GM20000 (cell line): ENCODE data around the gene MUC12.
A peak's percentile ranks its signal among the peaks of the same experiment; 100 is the strongest.
"Not testable (repeated sequence)": the region's sequence is repeated elsewhere in the genome, so short reads cannot be mapped to it uniquely, and the experiment has no call there.

ENCODE experiments used
- DNase-seq: peaks from one replicate; pipeline ENCODE4 v3.0.0; 2012; ENCODE audit warnings: low spot score
- TF ChIP-seq, protein P1 (sequence below): IDR thresholded peaks from 2 replicates; pipeline ENCODE4 v1.5.1; 2012; ENCODE audit warnings: mild to moderate bottlenecking, control low read depth; ENCODE audit errors: extremely low read depth, missing control alignments

MUC12 gene

DNA sequence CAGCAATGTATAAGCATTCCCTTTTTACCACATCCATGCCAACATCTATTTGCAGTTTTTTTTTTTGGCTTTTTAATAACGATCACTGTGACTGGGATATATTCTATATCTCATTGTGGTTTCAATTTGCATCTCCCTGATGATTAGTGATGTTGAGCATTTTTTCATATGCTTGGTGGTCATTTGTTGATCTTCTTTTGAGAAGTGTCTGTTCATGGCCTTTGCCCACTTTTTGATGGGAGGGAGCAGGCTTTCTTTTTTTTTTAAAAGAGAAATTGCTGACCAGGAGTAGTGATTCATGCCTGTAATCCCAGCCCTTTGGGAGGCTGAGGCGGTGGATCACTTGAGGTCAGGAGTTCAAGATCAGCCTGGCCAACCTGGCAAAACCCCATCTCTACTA, 54.5 kb downstream of the MUC12 start:
- TF ChIP-seq, protein P1, sequence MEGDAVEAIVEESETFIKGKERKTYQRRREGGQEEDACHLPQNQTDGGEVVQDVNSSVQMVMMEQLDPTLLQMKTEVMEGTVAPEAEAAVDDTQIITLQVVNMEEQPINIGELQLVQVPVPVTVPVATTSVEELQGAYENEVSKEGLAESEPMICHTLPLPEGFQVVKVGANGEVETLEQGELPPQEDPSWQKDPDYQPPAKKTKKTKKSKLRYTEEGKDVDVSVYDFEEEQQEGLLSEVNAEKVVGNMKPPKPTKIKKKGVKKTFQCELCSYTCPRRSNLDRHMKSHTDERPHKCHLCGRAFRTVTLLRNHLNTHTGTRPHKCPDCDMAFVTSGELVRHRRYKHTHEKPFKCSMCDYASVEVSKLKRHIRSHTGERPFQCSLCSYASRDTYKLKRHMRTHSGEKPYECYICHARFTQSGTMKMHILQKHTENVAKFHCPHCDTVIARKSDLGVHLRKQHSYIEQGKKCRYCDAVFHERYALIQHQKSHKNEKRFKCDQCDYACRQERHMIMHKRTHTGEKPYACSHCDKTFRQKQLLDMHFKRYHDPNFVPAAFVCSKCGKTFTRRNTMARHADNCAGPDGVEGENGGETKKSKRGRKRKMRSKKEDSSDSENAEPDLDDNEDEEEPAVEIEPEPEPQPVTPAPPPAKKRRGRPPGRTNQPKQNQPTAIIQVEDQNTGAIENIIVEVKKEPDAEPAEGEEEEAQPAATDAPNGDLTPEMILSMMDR: no peak
- no peak for DNase-seq

DNA sequence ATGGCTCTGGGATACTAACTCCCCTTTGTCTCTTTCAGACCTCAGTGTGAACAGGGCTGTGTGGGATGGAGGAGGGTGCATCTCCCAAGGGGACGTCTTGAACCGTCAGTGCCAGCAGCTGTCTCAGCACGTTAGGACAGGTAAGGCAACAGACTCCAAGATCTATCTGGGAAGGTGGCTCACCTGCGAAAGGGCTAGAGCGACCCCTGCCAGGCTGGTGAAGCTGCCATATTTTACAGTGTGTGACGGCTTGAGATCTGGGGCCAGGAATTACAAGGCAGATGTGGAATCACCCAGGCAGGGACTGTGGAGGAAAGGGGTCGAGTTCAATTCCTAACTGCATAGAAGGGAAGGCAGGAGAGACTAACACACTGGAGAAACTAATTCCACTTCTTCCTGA, 61.7 kb downstream of the MUC12 start:
- no peak for DNase-seq
- TF ChIP-seq, protein P1: no peak

DNA sequence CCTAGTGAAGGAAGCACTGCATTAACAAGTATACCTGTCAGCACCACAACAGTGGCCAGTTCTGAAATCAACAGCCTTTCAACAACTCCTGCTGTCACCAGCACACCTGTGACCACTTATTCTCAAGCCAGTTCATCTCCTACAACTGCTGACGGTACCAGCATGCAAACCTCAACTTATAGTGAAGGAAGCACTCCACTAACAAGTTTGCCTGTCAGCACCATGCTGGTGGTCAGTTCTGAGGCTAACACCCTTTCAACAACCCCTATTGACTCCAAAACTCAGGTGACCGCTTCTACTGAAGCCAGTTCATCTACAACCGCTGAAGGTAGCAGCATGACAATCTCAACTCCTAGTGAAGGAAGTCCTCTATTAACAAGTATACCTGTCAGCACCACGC, 66.6 kb downstream of the MUC12 start:
- TF ChIP-seq, protein P1: no peak
- no peak for DNase-seq

DNA sequence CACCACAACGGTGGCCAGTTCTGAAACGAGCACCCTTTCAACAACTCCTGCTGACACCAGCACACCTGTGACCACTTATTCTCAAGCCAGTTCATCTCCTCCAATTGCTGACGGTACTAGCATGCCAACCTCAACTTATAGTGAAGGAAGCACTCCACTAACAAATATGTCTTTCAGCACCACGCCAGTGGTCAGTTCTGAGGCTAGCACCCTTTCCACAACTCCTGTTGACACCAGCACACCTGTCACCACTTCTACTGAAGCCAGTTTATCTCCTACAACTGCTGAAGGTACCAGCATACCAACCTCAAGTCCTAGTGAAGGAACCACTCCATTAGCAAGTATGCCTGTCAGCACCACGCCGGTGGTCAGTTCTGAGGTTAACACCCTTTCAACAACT, 71.9 kb downstream of the MUC12 start:
- not testable (repeated sequence) for DNase-seq

DNA sequence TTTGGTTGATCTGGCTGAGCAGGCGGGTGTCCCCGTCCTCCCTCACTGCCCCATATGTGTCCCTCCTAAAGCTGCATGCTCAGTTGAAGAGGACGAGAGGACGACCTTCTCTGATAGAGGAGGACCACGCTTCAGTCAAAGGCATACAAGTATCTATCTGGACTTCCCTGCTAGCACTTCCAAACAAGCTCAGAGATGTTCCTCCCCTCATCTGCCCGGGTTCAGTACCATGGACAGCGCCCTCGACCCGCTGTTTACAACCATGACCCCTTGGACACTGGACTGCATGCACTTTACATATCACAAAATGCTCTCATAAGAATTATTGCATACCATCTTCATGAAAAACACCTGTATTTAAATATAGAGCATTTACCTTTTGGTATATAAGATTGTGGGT, 89.0 kb downstream of the MUC12 start:
- TF ChIP-seq, protein P1: no peak
- DNase-seq: peak; percentile 52

DNA sequence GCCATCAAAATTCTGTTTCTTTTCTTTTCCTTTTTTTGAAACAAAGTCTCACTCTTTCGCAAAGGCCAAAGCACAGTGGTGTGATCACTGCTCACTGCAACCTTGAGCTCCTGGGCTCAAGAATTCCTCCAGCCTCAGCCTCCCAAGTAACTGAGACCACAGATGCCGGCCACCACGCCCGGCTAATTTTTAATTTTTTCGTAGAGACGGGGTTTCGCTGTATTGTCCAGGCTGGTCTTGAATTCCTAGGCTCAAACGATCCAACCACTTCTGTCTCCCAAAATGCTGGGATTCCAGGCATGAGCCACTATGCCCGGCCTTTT, 90.2 kb downstream of the MUC12 start:
- TF ChIP-seq, protein P1: no peak
- DNase-seq: no peak

DNA sequence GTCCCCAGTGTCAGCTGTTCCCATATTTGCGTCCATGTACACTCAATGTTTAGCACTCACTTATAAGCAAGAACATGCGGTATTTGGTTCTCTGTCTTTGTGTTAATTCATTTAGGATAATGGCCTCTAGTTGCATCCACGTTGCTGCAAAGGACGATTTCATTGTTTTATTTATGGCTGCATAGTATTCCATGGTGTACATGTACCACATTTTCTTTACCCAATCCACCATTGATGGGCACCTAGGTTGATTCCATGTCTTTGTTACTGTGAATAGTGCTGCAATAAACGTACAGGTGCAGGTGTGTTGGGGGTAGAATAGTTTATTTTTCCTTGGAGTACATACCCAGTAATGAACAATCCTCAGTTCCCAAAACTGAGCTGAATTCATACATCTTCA, 91.6 kb downstream of the MUC12 start:
- DNase-seq: no peak
- TF ChIP-seq, protein P1: no peak

DNA sequence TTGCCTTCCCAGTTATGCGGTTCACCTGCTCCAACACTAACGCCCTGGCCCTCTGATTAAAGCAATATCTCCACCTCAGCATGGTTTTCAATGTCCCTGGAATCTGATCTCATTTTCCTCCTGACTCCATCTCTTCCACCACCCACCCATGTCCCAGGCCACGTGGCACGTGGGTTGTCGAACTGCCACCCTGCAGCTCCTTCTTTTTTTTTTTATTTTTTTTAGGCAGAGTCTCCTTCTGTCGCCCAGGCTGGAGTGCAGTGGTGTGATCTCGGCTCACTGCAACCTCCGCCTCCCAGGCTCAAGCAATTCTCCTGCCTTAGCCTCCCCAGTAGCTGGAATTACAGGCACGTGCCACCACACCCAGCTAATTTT, 94.8 kb downstream of the MUC12 start:
- DNase-seq: not testable (repeated sequence)

DNA sequence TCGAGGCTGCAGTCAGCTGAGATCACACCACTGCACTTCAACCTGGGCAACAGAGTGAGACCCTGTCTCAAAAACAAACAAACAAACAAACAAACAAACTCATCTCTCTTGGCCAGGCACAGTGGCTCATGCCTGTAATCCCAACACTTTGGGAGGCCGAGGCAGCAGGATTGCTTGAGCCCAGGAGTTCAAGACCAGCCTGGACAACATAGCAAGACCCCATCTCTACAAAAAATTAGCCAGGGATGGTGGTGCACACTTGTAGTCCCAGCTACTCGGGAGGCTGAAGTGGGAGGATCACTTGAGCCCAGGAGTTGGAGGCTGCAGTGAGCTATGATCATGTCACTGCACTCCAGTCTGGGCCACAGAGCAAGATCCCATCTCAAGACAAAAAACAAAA, 95.8 kb downstream of the MUC12 start:
- not testable (repeated sequence) for DNase-seq
